Left lung (tissue), 10 donors: Measurements from ENCODE around the gene NYAP2. TPM values are rescaled to one million over a fixed set of nuclear protein-coding genes. Genes with fewer than 3 reads are reported as not detected.
A peak's percentile ranks its signal among the peaks of the same experiment; 100 is the strongest.

Experiments
- ATAC-seq: fragments of 200-7000 bp; cut with Tn5 transposase; one replicate; pipeline ENCODE4 v1.9.1; 2020; ENCODE audit warnings: moderate library complexity
- DNase-seq, 4 donors: peaks; one replicate each; pipeline ENCODE4 v3.0.0-alpha.2; 2013 to 2020
- H3K27ac ChIP-seq, 2 donors: fragments of 200-600 bp; sonication (generic) in 1 of 2; one replicate each; pipeline versions ENCODE4 v1.5.0 to v1.8.0; 2020 to 2021
- H3K27me3 ChIP-seq, 2 donors: fragments of 200-600 bp; sonication (generic) in 1 of 2; one replicate each; pipeline versions ENCODE4 v1.5.0 to v1.8.0; 2020 to 2021
- H3K36me3 ChIP-seq, 2 donors: fragments of 200-600 bp; sonication (generic) in 1 of 2; one replicate each; pipeline versions ENCODE4 v1.5.0 to v1.8.0; 2020 to 2021
- H3K4me1 ChIP-seq, 2 donors: fragments of 200-600 bp; one replicate each; pipeline ENCODE4 v1.8.0; 2021
- H3K4me3 ChIP-seq, 2 donors: fragments of 200-600 bp; sonication (generic) in 1 of 2; one replicate each; pipeline versions ENCODE4 v1.5.0 to v1.8.0; 2020 to 2021; ENCODE audit warnings: mild to moderate bottlenecking in 1 of 2
- H3K9me3 ChIP-seq, 2 donors: fragments of 200-600 bp; sonication (generic) in 1 of 2; one replicate each; pipeline versions ENCODE4 v1.5.0 to v1.8.0; 2020 to 2021
- CTCF ChIP-seq, 2 donors: fragments of 200-600 bp; sonication (generic) in 1 of 2; IDR thresholded peaks; one replicate each; pipeline versions ENCODE4 v1.5.0 to v1.8.0; 2021; ENCODE audit warnings: antibody characterized with exemption in 2 of 2
- intact Hi-C, 2 donors: fragments of 100-400 bp; cut with DNase I; formaldehyde crosslinking; loops; one replicate each; pipeline versions ENCODE4 v1.11.2 to v1.14.2; 2022
- polyA plus RNA-seq, 6 donors: library from polyadenylated mRNA; unstranded; fragments of 120-200 nt; gene quantifications; one replicate each; pipeline ENCODE4 v1.2.1, GENCODE V29; 2013; ENCODE audit not compliant: insufficient read length in 6 of 6
- total RNA-seq, 2 donors: library from RNA; stranded (reverse); fragmentation: NEBNext Ultra II Directional; extraction: Animal tissue kit (Norgen Biotek cat#: 25700); gene quantifications; one replicate each; pipeline ENCODE4 v1.2.1, GENCODE V29; 2021
- donor health status: DM: no; HTN: yes; CAD: no.
- donor health status: DM: no; HTN: no; CAD: no.

The NYAP2 gene
- total and polyA plus RNA-seq, 8 donors = 0.04 to 1.0 (median 0.07) TPM

- Histone ChIP-seq H3K27ac (no peak overlapping the region), H3K4me1 (no peaks in the 10 kb centered on the region), H3K4me3 (no peak overlapping the region), H3K36me3 (no peaks in the 10 kb centered on the region), H3K27me3 (no peaks in the 10 kb centered on the region), H3K9me3 (no peaks in the 10 kb centered on the region)
- DNase-seq (no peak), ATAC-seq (no peak)
- intact Hi-C loops = no loop called here
- TF ChIP-seq CTCF (IDR thresholded peaks at IDR 0.05) = no peak
Measured at GRCh38 chr2:225510796-225511195, 111.3 kb downstream of the NYAP2 start.

GRCh38 chr2:225512469-225512868 lies 113.0 kb downstream of the NYAP2 start:
- Histone ChIP-seq H3K27me3 (no peaks in the 10 kb centered on the region), H3K36me3 (no peaks in the 10 kb centered on the region), H3K4me1 (no peaks in the 10 kb centered on the region), H3K4me3 (no peak overlapping the region), H3K27ac (no peak overlapping the region), H3K9me3 (no peaks in the 10 kb centered on the region)
- TF ChIP-seq CTCF (IDR thresholded peaks at IDR 0.05) = no peak
- DNase-seq = no peak
- intact Hi-C loops = no loop called here
- no peak for ATAC-seq

GRCh38 chr2:225512876-225513540 lies 113.5 kb downstream of the NYAP2 start:
- Histone ChIP-seq H3K27me3 (no peaks in the 10 kb centered on the region), H3K4me3 (no peak overlapping the region), H3K36me3 (no peaks in the 10 kb centered on the region), H3K4me1 (no peaks in the 10 kb centered on the region), H3K27ac (peak overlapping the region in 1 of 2 donors; percentile 28), H3K9me3 (no peaks in the 10 kb centered on the region)
- intact Hi-C loops = no loop called here
- DNase-seq (no peak), ATAC-seq (peak; percentile 75)
- no peak for TF ChIP-seq CTCF (IDR thresholded peaks at IDR 0.05)

DNA sequence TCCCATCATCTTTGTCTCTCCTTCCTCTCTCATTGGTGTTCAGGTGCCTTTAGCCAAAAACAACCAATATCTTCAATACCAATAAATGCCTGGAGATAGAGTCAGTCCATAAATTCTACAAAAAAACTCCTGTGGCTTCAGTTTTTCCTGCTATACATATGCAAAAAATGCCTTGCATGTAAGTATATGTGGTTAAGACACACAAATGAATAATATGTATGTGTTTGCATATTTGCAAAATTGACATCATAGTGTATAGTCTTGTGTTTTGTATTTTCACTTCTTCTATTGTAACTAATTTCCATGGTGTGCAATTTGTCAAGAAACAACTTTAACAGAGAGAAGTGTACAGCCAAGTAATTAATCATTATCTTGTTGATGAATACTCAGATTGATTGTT lies 115.5 kb downstream of the NYAP2 start:
- no peak overlapping the region for H3K27ac ChIP-seq
- H3K27me3 ChIP-seq = no peaks in the 10 kb centered on the region
- intact Hi-C loops = no loop called here
- no peak for TF ChIP-seq CTCF (IDR thresholded peaks at IDR 0.05)
- H3K4me1 ChIP-seq = no peaks in the 10 kb centered on the region
- no peak for ATAC-seq
- H3K36me3 ChIP-seq = no peaks in the 10 kb centered on the region
- DNase-seq = no peak
- no peaks in the 10 kb centered on the region for H3K9me3 ChIP-seq
- no peak overlapping the region for H3K4me3 ChIP-seq

DNA sequence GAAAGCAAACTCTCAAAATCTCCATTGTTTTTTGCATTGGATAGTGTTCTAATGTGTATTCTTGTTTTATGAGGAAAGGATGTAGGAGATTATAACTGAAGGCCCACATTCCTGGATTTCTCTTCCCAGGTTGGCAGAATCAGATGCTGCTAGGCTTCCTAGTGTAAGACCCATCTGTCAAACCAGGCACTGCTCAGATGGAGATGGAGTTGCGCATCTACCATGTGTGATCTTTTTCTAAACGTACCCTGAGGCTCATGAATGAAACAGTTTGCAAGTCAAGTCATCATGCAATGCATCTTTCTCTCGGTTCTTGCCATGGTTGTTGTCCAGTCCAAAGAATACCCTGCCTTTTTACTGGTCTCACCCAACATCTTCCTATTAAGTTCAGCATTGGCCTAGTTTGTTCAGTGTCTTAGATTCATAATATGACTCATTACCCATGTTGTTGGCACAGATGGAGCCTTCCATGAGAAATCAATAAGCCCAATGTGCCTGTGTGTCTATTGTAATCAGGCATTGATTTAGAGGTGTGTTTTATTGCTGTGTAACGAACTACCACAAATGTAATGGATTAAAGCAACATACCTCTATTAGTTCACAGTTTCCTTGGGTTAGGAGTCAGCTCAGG lies 127.4 kb downstream of the NYAP2 start:
- Histone ChIP-seq H3K27me3 (no peaks in the 10 kb centered on the region), H3K4me1 (no peaks in the 10 kb centered on the region), H3K4me3 (no peak overlapping the region), H3K27ac (no peak overlapping the region), H3K9me3 (no peaks in the 10 kb centered on the region), H3K36me3 (no peaks in the 10 kb centered on the region)
- no peak for ATAC-seq
- TF ChIP-seq CTCF (IDR thresholded peaks at IDR 0.05) = no peak
- intact Hi-C loops = no loop called here
- no peak for DNase-seq
